ENCODE data around the gene COL4A2.

The COL4A2 gene

GRCh38 chr13:110407021-110407420 lies 99.9 kb downstream of the COL4A2 start:
- DNase-seq: no peak

- no peak for DNase-seq
Measured at GRCh38 chr13:110407531-110407930, 100.4 kb downstream of the COL4A2 start.

GRCh38 chr13:110408286-110408685 lies 101.2 kb downstream of the COL4A2 start:
- DNase-seq: no peak

- DNase-seq: no peak
Measured at GRCh38 chr13:110409581-110409992, 102.5 kb downstream of the COL4A2 start.

- DNase-seq: no peak
Measured at GRCh38 chr13:110410000-110410399, 102.9 kb downstream of the COL4A2 start.

GRCh38 chr13:110410936-110411687 lies 104.0 kb downstream of the COL4A2 start:
- DNase-seq: no peak

GRCh38 chr13:110411688-110412059 lies 104.6 kb downstream of the COL4A2 start:
- no peak for DNase-seq

GRCh38 chr13:110412132-110412914 lies 105.2 kb downstream of the COL4A2 start:
- peak in 1 of 2 experiments; percentile 38 for DNase-seq

GRCh38 chr13:110413016-110413675 lies 106.1 kb downstream of the COL4A2 start:
- DNase-seq: no peak

GRCh38 chr13:110413676-110414040 lies 106.6 kb downstream of the COL4A2 start:
- no peak for DNase-seq

GRCh38 chr13:110414283-110414682 lies 107.2 kb downstream of the COL4A2 start:
- DNase-seq: no peak

GRCh38 chr13:110414931-110415330 lies 107.8 kb downstream of the COL4A2 start:
- no peak for DNase-seq

GRCh38 chr13:110415669-110416068 lies 108.6 kb downstream of the COL4A2 start:
- no peak for DNase-seq

- no peak for DNase-seq
Measured at GRCh38 chr13:110416131-110417025, 109.3 kb downstream of the COL4A2 start.

GRCh38 chr13:110418944-110419343 lies 111.9 kb downstream of the COL4A2 start:
- DNase-seq: no peak

GRCh38 chr13:110419381-110419791 lies 112.3 kb downstream of the COL4A2 start:
- DNase-seq: no peak

- DNase-seq: no peak
Measured at GRCh38 chr13:110419946-110420345, 112.9 kb downstream of the COL4A2 start.

GRCh38 chr13:110420626-110421025 lies 113.5 kb downstream of the COL4A2 start:
- no peak for DNase-seq

GRCh38 chr13:110421061-110421460 lies 114.0 kb downstream of the COL4A2 start:
- no peak for DNase-seq

- DNase-seq: no peak
Measured at GRCh38 chr13:110421696-110422385, 114.8 kb downstream of the COL4A2 start.

- no peak for DNase-seq
Measured at GRCh38 chr13:110422913-110423688, 116.0 kb downstream of the COL4A2 start.
